Immature natural killer cell (primary cell): ENCODE results near the gene RAD51B. TPM values are rescaled to one million over a fixed set of nuclear protein-coding genes. Genes with fewer than 3 reads are reported as not detected.
A peak's percentile ranks its signal among the peaks of the same experiment; 100 is the strongest.

Source experiments
- DNase-seq, 3 donors: peaks; one replicate each; pipeline ENCODE4 v3.0.0; 2022; ENCODE audit warnings: mixed read lengths in 1 of 3
- H3K27ac Mint-ChIP-seq, 6 donors: one replicate each; pipeline ENCODE4 v1.8.0; 2020; ENCODE audit warnings: mixed read lengths in 6 of 6, mild to moderate bottlenecking in 5 of 6, inconsistent platforms in 4 of 6, moderate library complexity in 3 of 6
- H3K27me3 Mint-ChIP-seq, 3 donors: one replicate each; pipeline ENCODE4 v1.8.0; 2020 to 2021; ENCODE audit warnings: low read depth in 3 of 3, mild to moderate bottlenecking in 3 of 3, mixed read lengths in 3 of 3, moderate library complexity in 3 of 3, inconsistent platforms in 1 of 3
- H3K36me3 Mint-ChIP-seq, 3 donors: one replicate each; pipeline ENCODE4 v1.8.0; 2020; ENCODE audit warnings: mixed read lengths in 3 of 3, inconsistent platforms in 2 of 3, mild to moderate bottlenecking in 2 of 3
- H3K4me1 Mint-ChIP-seq, 2 donors: one replicate each; pipeline ENCODE4 v1.8.0; 2020; ENCODE audit warnings: inconsistent platforms in 2 of 2, mild to moderate bottlenecking in 2 of 2, mixed read lengths in 2 of 2, moderate library complexity in 1 of 2
- H3K4me3 Mint-ChIP-seq, 5 donors: one replicate each; pipeline ENCODE4 v1.8.0; 2020; ENCODE audit warnings: mild to moderate bottlenecking in 5 of 5, mixed read lengths in 5 of 5, inconsistent platforms in 3 of 5, moderate library complexity in 3 of 5
- H3K9me3 Mint-ChIP-seq, 6 donors: one replicate each; pipeline ENCODE4 v1.8.0; 2020; ENCODE audit warnings: mild to moderate bottlenecking in 6 of 6, mixed read lengths in 6 of 6, inconsistent platforms in 4 of 6, moderate library complexity in 3 of 6
- polyA plus RNA-seq, 3 donors: library from polyadenylated mRNA; unstranded; fragments of 300-500 nt; fragmentation: Illumina TruSeq; gene quantifications; one replicate each; pipeline ENCODE4 v1.2.3, GENCODE V29; 2021

The RAD51B gene
- polyA plus RNA-seq, 3 donors from 2014 or later, result 17.6 to 20.8 (median 17.7) TPM

DNA sequence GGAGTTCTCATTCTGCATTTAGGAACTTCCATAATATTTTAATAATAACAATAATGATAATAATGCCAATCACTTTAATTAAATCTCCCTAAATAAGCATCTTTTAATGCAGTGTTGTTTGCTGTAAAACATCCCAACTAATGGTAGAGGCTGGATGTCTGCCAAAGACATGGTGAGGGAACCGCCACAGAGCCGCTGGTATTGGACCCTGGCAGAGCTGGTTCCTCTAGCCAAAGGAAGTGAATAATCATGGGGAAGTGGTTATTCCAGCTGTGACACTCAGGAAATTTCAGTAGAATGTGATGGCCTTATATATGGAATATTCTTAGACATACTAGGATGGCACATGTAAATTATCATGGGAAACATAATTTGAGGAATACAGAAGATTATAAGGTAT, 490.0 kb downstream of the RAD51B start:
- Mint-ChIP-seq H3K27me3 (peaks cover 0 to 2% (median 1%) of the 10 kb centered on the region in 3 donors), H3K4me1 (peaks cover 10 to 18% of the 10 kb centered on the region in 2 donors), H3K27ac (no peak overlapping the region), H3K9me3 (no peaks in the 10 kb centered on the region), H3K4me3 (no peak overlapping the region), H3K36me3 (peaks cover 3 to 11% (median 3%) of the 10 kb centered on the region in 3 donors)
- DNase-seq, result no peak

DNA sequence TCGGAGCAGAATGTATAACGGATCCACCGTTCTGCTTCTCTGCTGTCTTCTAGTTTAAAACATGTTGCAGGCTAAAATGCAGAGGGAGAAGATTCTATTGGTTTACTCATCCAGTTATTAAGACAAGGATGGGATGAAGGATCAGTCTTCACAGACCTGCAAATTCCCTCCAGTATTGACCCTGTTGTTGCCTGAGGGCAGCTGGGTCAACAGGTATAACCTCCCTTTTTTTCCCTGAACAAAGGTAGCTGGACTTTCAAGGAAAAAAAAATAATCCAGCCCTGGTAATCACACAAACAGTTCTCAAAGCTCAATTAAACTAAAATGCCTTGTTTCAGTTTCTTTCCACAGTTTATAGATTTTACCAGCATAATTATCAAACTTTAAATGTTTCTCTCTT, 492.7 kb downstream of the RAD51B start:
- peaks cover 0 to 2% (median 1%) of the 10 kb centered on the region in 3 donors for H3K27me3 Mint-ChIP-seq
- peaks cover 6 to 18% of the 10 kb centered on the region in 2 donors for H3K4me1 Mint-ChIP-seq
- H3K27ac Mint-ChIP-seq, result no peak overlapping the region
- peaks cover 5 to 22% (median 9%) of the 10 kb centered on the region in 3 donors for H3K36me3 Mint-ChIP-seq
- no peak overlapping the region for H3K4me3 Mint-ChIP-seq
- H3K9me3 Mint-ChIP-seq, result no peaks in the 10 kb centered on the region
- DNase-seq, result no peak

DNA sequence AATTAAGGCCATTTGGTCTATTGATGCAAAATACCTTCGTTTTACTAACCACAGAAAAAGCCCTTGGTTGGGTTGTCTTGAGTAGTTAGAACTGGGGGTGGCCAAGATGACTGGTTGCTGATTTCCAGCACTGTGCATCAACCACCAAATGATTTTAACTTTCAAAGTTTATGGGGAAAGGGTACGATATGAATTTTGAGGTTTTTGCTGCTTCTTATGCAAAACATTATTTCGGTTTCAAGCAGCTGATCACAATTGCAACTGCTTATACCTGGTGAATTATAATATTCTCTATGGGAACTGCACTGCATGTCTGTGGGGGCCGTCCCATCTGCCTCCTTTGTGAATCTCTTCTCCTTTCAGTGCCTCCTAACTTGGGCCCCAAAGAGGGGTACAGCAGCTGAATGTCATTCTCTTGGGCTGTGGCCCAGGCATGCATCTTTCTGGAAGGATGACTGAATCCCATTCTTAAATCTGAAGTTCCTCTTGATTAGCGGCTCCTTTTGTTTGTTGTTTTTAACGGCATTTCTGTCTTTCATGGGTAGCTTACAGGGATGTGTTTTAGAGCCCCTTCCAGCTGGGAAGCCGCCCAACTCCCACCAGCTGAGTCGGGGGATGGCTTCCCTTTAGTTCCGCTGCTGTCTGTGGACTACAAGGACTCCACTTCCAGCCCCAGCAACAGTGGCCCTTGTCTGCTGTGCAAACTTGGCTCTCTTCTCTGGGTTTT, 493.5 kb downstream of the RAD51B start:
- H3K4me1 Mint-ChIP-seq, result peaks cover 6 to 18% of the 10 kb centered on the region in 2 donors
- DNase-seq, result no peak
- peaks cover 5 to 22% (median 9%) of the 10 kb centered on the region in 3 donors for H3K36me3 Mint-ChIP-seq
- peaks cover 0 to 4% (median 2%) of the 10 kb centered on the region in 3 donors for H3K27me3 Mint-ChIP-seq
- no peak overlapping the region for H3K4me3 Mint-ChIP-seq
- H3K9me3 Mint-ChIP-seq, result no peaks in the 10 kb centered on the region
- H3K27ac Mint-ChIP-seq, result no peak overlapping the region

DNA sequence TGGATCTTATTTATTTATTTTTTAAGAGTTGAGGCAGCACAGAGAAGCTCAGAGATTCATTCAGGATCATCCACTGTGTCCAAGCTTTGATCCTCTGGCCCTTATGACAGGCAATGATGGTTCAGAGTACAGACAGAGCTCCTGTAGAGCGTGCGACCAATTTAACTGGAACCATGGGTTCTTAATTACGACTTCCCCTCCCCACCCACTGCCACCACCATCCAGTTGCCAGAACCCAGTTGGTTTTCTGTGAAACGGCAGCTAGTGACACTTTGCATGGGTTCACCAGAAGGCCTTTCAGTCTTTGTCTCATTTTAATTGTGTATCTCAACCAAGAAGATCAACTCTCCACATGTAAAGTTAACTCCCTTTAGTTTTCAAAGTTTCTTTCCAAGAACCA, 495.1 kb downstream of the RAD51B start:
- H3K27me3 Mint-ChIP-seq, result peaks cover 0 to 3% (median 0%) of the 10 kb centered on the region in 3 donors
- peaks cover 6 to 13% of the 10 kb centered on the region in 2 donors for H3K4me1 Mint-ChIP-seq
- H3K36me3 Mint-ChIP-seq, result peaks cover 5 to 22% (median 6%) of the 10 kb centered on the region in 3 donors
- H3K4me3 Mint-ChIP-seq, result no peak overlapping the region
- H3K9me3 Mint-ChIP-seq, result no peaks in the 10 kb centered on the region
- no peak overlapping the region for H3K27ac Mint-ChIP-seq
- DNase-seq, result no peak

DNA sequence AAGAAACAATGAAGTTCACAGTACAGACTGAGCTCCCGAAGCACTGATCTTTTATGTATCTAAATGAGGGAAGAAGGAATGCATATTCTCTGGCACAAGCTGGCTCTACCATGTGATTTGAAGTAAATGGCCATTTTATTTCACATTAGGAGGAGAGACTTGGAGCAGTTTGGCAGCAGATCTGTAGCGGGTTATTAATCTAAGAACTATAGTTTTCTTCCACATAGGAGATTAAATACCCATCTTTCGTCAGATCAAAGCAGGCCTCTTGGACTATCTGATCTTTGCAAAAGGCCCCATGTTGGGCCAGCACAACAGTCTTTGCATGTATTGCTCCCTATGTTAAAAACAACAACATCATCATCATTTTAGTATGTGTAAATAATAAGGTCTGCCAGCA, 495.5 kb downstream of the RAD51B start:
- Mint-ChIP-seq H3K27me3 (peaks cover 0 to 3% (median 0%) of the 10 kb centered on the region in 3 donors), H3K27ac (no peak overlapping the region), H3K9me3 (no peaks in the 10 kb centered on the region), H3K4me3 (no peak overlapping the region), H3K36me3 (peaks cover 5 to 22% (median 6%) of the 10 kb centered on the region in 3 donors), H3K4me1 (peaks cover 4 to 10% of the 10 kb centered on the region in 2 donors)
- DNase-seq, result no peak

DNA sequence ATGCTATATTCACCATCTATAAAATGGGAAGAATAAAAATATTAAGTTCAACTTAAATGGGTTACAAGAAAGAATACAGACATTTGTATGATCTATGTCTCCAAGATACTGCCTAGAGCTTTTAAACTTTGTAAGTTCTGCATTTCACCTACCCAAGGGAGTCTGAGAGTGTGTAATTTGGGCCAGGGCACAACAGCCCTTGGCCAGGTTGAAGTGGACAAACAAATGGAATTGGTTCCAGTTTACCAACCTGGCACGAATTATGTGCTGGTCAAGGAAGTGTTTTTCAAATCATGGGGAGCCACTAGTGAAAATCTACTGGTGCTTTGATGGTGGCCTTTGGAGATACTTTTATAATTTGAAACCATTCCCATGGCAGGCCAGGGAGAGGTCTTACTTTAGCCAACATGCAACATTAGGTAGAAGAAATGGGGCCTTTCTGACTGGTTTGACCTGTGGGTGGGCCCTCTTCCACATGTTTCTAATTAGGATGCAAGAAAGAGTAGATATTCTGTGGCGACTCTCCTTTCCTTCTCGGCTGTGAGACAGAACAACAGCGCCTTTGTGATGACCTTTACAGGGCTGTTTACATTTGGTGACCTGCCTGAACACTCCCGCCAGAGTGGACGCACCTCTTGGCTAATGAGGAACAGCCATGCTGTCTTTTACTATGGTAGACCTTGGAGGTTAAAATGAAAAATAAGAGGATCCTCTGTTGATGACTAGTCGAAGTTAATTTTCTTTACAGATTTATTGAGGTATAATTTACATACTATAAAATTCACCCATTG, 496.7 kb downstream of the RAD51B start:
- DNase-seq, result no peak
- Mint-ChIP-seq H3K4me3 (no peak overlapping the region), H3K4me1 (peaks cover 3 to 11% of the 10 kb centered on the region in 2 donors), H3K27me3 (peaks cover 0 to 3% (median 2%) of the 10 kb centered on the region in 3 donors), H3K36me3 (peaks cover 5 to 22% (median 6%) of the 10 kb centered on the region in 3 donors), H3K9me3 (no peaks in the 10 kb centered on the region), H3K27ac (no peak overlapping the region)

DNA sequence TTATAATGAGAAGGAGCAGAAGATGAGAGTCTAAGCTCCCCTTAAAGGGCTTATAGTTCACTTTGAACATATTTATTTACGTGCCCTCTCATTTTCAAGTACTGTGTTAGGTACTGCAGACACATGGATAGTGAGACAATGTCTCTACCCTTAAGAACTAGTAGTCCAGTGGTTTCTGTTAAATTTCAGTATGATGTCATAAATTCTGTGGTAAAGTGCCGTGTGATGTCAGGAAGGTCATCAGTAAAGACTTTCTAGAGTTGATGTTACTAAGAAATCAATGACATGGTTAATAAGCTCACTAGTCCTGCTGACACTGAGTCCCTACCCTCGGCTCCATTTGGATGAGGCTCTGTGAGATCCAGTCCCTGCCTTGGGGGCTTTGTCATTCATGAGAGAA, 497.7 kb downstream of the RAD51B start:
- peaks cover 5 to 22% (median 6%) of the 10 kb centered on the region in 3 donors for H3K36me3 Mint-ChIP-seq
- no peaks in the 10 kb centered on the region for H3K9me3 Mint-ChIP-seq
- H3K4me3 Mint-ChIP-seq, result no peak overlapping the region
- H3K27me3 Mint-ChIP-seq, result peaks cover 0 to 3% (median 2%) of the 10 kb centered on the region in 3 donors
- peaks cover 3 to 12% of the 10 kb centered on the region in 2 donors for H3K4me1 Mint-ChIP-seq
- DNase-seq, result no peak
- H3K27ac Mint-ChIP-seq, result no peak overlapping the region

DNA sequence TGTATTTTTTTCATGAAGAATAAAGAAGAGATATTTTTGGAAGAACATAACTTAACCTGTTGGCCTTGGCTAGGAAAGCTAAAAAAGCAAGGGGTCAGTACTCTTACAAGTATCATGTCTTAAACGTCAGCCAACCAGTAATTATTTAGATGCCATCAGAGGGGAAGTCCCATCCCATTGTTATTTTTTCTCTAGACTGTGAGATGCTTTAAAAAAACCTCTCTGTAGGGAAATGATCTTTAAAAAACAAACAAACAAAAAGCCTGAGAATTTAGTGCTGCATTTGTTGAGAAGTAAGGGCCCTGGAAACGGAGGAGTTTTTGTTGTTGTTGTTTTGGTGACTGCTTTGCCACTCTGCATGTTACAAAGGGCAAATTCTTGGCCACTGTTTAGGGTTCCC, 499.2 kb downstream of the RAD51B start:
- H3K36me3 Mint-ChIP-seq, result peaks cover 5 to 14% (median 6%) of the 10 kb centered on the region in 3 donors
- peaks cover 1 to 12% of the 10 kb centered on the region in 2 donors for H3K4me1 Mint-ChIP-seq
- H3K9me3 Mint-ChIP-seq, result no peaks in the 10 kb centered on the region
- peak overlapping the region in 1 of 6 donors; percentile 10 for H3K27ac Mint-ChIP-seq
- no peak overlapping the region for H3K4me3 Mint-ChIP-seq
- no peak for DNase-seq
- peaks cover 0 to 4% (median 3%) of the 10 kb centered on the region in 3 donors for H3K27me3 Mint-ChIP-seq

DNA sequence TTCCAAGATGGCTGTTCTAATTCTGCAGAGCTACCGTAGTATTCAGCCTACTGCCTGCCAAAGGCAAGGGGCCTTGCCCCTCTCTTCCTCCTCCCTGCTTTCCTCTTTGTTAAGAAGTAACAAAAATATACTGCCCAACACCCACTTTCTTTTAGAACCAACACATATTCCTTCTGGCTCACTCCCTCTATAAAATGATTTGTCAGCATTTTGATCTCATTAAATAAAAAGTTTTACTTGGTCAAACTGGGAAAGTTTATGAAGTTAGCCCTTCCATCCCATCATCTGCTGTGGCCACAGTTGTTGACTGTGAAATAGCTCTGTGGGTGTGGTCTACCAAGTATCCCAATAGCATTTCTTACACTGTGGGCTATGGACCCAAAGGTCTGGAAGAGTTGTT, 500.9 kb downstream of the RAD51B start:
- Mint-ChIP-seq H3K27me3 (peaks cover 0 to 4% (median 3%) of the 10 kb centered on the region in 3 donors), H3K27ac (no peak overlapping the region), H3K9me3 (no peaks in the 10 kb centered on the region), H3K4me1 (peaks cover 1 to 12% of the 10 kb centered on the region in 2 donors), H3K36me3 (peaks cover 0 to 7% (median 0%) of the 10 kb centered on the region in 3 donors), H3K4me3 (no peak overlapping the region)
- DNase-seq, result no peak

DNA sequence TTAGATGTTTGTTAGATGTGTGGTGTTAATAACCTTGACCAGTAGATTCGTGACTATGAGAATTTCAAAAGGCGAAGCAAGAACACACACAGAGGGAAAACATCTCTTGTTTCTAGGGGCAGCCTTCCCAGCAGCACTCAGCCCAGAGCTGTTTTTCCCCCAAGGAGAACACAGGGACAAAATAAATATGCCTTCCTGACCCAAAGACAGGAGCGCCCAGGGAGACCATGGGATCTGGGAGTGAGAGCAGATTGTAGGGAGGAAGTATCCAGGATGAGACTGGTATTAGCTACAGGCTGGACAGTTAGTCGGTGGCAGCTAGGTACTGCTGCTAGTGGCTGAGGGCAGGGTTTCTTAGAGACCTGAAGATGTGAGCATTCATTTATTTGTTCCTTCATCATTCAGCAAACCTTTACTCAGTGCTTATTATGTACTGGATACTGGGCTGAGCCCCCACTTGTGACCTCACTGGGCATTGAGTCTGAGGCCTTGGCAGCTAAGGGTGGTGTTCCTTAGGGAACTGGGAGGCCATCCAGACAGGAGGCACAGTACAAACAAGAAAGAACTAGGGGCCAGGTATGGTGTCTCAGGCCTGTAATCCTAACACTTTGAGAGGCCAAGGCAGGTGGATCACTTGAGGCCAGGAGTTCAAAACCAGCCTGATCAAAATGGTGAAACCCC, 503.5 kb downstream of the RAD51B start:
- Mint-ChIP-seq H3K4me1 (peaks cover 1 to 12% of the 10 kb centered on the region in 2 donors), H3K27me3 (peaks cover 0 to 4% (median 0%) of the 10 kb centered on the region in 3 donors), H3K4me3 (no peak overlapping the region), H3K9me3 (no peaks in the 10 kb centered on the region), H3K36me3 (no peaks in the 10 kb centered on the region), H3K27ac (peak overlapping the region in 1 of 6 donors; percentile 45)
- no peak for DNase-seq

DNA sequence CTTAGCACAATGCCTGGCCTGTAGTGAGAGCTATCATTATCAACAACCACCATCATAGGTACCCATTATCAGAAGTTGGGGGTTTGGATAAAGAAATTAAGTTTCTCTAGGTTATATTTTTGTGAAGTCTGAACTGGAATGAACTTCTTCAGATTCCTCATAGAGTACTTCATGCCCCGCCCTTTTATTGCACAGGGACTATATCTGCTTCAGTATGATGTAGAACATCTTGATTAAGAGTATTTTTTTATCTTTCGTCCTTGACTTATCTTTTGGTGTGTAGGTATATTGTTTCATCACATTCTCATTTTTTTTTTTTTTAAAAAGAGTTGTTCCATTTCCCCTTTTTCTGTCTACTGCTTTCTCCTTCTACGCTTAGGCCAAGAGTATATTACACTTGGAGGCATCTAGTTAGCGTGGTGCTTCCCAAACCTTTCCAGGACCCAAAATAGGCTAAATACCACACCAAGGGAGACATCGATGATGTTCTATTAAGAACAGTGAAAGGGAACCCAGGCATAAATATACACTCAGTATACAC, 505.8 kb downstream of the RAD51B start:
- DNase-seq, result no peak
- Mint-ChIP-seq H3K4me1 (peaks cover 1 to 10% of the 10 kb centered on the region in 2 donors), H3K9me3 (no peaks in the 10 kb centered on the region), H3K4me3 (no peak overlapping the region), H3K27me3 (peaks cover 0 to 4% (median 0%) of the 10 kb centered on the region in 3 donors), H3K27ac (no peak overlapping the region), H3K36me3 (no peaks in the 10 kb centered on the region)

DNA sequence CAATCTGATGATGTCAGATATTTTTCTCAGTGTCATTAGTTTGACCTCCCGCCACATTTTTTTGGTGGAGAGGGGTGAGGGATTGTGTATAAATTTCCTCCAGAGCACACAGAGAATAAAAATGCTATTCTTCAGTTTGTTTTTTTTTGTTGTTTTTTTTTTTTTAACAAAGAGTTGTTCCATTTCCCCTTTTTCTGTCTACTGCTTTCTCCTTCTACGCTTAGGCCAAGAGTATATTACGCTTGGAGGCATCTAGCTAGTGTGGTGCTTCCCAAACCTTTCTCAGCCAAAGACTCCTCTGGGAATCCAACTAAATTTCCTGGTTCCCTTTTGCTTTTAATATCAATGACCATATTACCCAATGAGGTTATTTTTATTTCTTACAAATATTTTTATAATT, 507.7 kb downstream of the RAD51B start:
- H3K4me1 Mint-ChIP-seq, result no peaks in the 10 kb centered on the region
- H3K36me3 Mint-ChIP-seq, result no peaks in the 10 kb centered on the region
- no peak overlapping the region for H3K27ac Mint-ChIP-seq
- H3K27me3 Mint-ChIP-seq, result peaks cover 0 to 2% (median 0%) of the 10 kb centered on the region in 3 donors
- no peak overlapping the region for H3K4me3 Mint-ChIP-seq
- DNase-seq, result no peak
- H3K9me3 Mint-ChIP-seq, result no peaks in the 10 kb centered on the region

DNA sequence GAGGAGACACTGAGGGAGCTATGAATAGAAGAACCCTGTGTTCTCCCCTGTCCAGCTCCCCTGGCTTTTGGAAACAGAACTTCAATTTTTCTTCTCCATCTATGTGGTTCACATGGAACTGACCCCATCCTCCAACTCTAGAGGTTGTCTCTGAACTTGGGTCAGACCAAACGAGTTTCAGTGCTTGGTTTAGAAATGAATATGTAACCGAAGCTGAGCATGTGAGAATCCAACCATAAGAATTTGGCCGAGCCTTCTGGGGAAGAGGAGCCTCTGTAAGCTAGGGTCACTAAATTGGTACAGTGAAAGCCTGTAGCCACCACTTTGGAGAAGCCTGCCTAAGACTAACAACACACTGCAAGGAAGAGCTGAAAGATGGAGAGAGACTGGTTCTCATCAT, 508.9 kb downstream of the RAD51B start:
- H3K36me3 Mint-ChIP-seq, result no peaks in the 10 kb centered on the region
- H3K4me3 Mint-ChIP-seq, result no peak overlapping the region
- H3K4me1 Mint-ChIP-seq, result no peaks in the 10 kb centered on the region
- no peaks in the 10 kb centered on the region for H3K27me3 Mint-ChIP-seq
- H3K9me3 Mint-ChIP-seq, result no peaks in the 10 kb centered on the region
- no peak for DNase-seq
- no peak overlapping the region for H3K27ac Mint-ChIP-seq
